DND-41 (cell line): ENCODE measurements around the gene ANKRD49.

ENCODE experiments used
- ATAC-seq: fragments of 200-7000 bp; cut with Tn5 transposase; 3 replicates; pipeline ENCODE4 v1.9.1; 2021; ENCODE audit warnings: low read depth; ENCODE audit not compliant: insufficient read depth
- DNase-seq: peaks from one replicate; pipeline ENCODE4 v3.0.0-alpha.2; 2020
- H2AFZ ChIP-seq: 2 replicates; pipeline ENCODE4 v1.6.0; 2012; ENCODE audit warnings: low read depth, low read length
- H3K27ac ChIP-seq: 2 replicates; pipeline ENCODE4 v1.5.1; 2012; ENCODE audit warnings: low read length, inconsistent platforms
- H3K27me3 ChIP-seq: fragments of 200-600 bp; sonication (generic); 2 replicates; pipeline ENCODE4 v1.6.0; 2012; ENCODE audit warnings: low read length, mild to moderate bottlenecking, inconsistent platforms; ENCODE audit not compliant: insufficient read depth, poor library complexity
- H3K36me3 ChIP-seq: 2 replicates; pipeline ENCODE4 v1.5.1; 2012; ENCODE audit warnings: low read length, inconsistent platforms; ENCODE audit not compliant: insufficient read depth
- H3K4me1 ChIP-seq: 2 replicates; pipeline ENCODE4 v1.5.1; 2012; ENCODE audit warnings: mild to moderate bottlenecking, low read length; ENCODE audit not compliant: insufficient read depth
- H3K4me2 ChIP-seq: 2 replicates; pipeline ENCODE4 v1.6.0; 2012; ENCODE audit warnings: mild to moderate bottlenecking, moderate library complexity, low read length, inconsistent platforms; ENCODE audit not compliant: insufficient read depth
- H3K4me3 ChIP-seq, 2 experiments: fragments of 200-600 bp in 1 of 2; shearing (Covaris generic) in 1 of 2; 2 replicates each; pipeline ENCODE4 v1.5.1; 2012 to 2016; ENCODE audit warnings: inconsistent platforms in 2 of 2, low read length in 2 of 2, mild to moderate bottlenecking in 2 of 2, low read depth in 1 of 2, moderate library complexity in 1 of 2
- H3K79me2 ChIP-seq: 2 replicates; pipeline ENCODE4 v1.6.0; 2012; ENCODE audit warnings: low read length, inconsistent platforms; ENCODE audit not compliant: insufficient read depth
- H3K9ac ChIP-seq: 2 replicates; pipeline ENCODE4 v1.6.0; 2012; ENCODE audit warnings: low read depth, mild to moderate bottlenecking, inconsistent platforms, low read length, moderate library complexity
- H3K9me3 ChIP-seq: 2 replicates; pipeline ENCODE4 v1.5.1; 2012; ENCODE audit warnings: low read length, moderate library complexity, mild to moderate bottlenecking, inconsistent platforms; ENCODE audit not compliant: insufficient read depth, severe bottlenecking
- H4K20me1 ChIP-seq: 2 replicates; pipeline ENCODE4 v1.6.0; 2012; ENCODE audit warnings: low read length; ENCODE audit not compliant: insufficient read depth
- EZH2 ChIP-seq: IDR thresholded peaks from 3 replicates; pipeline ENCODE4 v1.6.1; 2012; ENCODE audit warnings: borderline replicate concordance, low read depth, mild to moderate bottlenecking, moderate library complexity, low read length, inconsistent platforms; ENCODE audit not compliant: severe bottlenecking
- TF ChIP-seq, protein P1 (sequence below): IDR thresholded peaks from 2 replicates; pipeline ENCODE4 v1.5.1; 2012; ENCODE audit warnings: borderline replicate concordance, low read length, moderate library complexity, mild to moderate bottlenecking; ENCODE audit not compliant: poor library complexity, severe bottlenecking; ENCODE audit errors: extremely low read depth

ANKRD49 gene

DNA sequence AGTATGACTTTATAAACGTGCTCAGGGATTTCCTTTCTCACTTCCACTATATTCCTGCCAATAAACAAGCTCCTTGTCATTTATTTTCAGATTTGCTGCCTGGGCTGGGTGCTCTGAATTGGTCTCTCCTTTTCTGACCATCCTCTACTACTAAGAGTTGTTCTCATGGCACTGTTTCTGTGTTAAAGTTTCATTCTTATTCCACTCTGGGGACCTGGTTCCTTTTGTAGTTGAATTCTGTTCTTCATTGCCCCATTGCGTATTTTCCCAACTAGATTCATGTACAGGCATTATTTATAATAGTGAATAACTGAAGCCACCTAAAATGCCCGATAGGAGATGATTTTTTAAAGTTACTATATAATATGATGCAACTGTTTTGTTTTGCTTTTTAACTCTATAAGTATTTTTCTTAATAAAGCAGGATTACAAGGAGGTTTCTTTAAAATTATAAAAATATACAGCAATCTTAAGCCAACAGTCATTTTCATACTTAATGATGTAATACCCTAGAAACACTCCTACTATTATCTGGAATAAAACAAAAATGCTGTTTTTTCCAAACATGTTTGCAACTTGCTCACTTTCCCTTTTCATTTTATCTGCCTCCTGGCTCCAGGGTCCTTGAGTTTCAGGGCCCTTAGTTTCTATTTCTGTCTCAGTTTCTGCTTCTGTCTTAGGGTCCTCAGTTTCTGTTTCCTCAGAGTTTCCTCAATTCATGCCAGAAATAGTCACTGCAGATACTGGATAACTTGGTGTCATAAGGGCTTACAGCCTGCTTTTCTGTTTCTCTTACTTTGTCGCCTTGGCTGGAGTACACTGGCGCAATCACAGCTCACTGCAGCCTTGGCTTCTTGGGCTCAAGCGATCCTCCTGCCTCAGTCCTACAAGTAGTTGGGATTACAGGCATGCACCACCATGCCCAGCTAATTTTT, 40.2 kb downstream of the ANKRD49 start:
- no peaks in the 10 kb centered on the region for H4K20me1 ChIP-seq
- peaks cover 14% of the 10 kb centered on the region for H3K27me3 ChIP-seq
- H3K4me1 ChIP-seq = no peaks in the 10 kb centered on the region
- ATAC-seq (no peak), DNase-seq (no peak)
- H3K4me3 ChIP-seq = no peak overlapping the region
- H3K79me2 ChIP-seq = no peaks in the 10 kb centered on the region
- no peaks in the 10 kb centered on the region for H3K36me3 ChIP-seq
- no peak overlapping the region for H3K27ac ChIP-seq
- no peak for TF ChIP-seq EZH2
- TF ChIP-seq, protein P1, sequence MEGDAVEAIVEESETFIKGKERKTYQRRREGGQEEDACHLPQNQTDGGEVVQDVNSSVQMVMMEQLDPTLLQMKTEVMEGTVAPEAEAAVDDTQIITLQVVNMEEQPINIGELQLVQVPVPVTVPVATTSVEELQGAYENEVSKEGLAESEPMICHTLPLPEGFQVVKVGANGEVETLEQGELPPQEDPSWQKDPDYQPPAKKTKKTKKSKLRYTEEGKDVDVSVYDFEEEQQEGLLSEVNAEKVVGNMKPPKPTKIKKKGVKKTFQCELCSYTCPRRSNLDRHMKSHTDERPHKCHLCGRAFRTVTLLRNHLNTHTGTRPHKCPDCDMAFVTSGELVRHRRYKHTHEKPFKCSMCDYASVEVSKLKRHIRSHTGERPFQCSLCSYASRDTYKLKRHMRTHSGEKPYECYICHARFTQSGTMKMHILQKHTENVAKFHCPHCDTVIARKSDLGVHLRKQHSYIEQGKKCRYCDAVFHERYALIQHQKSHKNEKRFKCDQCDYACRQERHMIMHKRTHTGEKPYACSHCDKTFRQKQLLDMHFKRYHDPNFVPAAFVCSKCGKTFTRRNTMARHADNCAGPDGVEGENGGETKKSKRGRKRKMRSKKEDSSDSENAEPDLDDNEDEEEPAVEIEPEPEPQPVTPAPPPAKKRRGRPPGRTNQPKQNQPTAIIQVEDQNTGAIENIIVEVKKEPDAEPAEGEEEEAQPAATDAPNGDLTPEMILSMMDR = no peak
- H3K9ac ChIP-seq = no peak overlapping the region
- no peak overlapping the region for H3K4me2 ChIP-seq
- H3K9me3 ChIP-seq = no peaks in the 10 kb centered on the region
- H2AFZ ChIP-seq = no peak overlapping the region

DNA sequence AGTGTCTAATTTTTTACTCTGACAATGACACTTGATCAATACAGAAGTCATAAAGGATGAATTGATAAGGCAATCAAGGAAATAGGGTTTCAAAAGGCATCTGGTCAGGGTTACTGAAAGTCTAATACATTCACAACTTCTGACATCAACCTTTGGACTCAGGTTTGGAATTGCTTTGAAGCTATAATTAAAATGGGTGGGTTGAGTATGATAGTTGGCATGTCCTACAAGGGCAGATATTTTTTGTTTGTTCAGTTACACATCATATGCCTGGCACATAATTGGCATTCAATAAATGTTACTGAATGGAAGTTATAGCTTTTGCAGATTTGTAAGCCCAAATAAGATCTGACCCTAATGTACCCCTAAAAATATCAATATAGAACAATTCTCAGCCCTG, 42.6 kb downstream of the ANKRD49 start:
- no peaks in the 10 kb centered on the region for H4K20me1 ChIP-seq

DNA sequence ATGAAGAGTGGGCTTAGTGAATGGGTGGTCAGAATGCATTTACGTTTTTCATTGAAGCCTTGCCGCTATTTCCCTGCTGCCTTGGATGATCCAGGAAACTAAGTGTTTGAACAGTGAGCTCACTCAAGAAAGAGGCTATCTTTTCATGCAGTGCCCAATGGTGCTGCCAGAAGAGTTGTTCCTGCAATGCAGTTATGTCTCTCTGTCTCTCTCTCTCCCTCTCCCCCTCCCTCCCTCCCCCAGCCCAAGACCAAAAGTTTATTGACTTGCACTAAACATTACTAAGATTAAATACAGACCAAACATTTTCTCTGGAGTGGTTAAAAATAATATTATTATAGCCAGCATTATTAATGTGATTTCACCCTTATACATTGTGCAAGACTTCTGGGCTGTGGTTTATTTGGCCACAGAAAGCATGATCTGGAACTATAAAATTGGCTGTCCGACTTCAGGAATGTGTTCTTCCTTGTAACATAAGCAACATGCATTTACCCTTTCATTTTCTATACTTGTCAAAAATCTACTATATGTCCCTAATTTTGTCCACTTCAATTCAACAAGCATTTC, 43.3 kb downstream of the ANKRD49 start:
- Histone ChIP-seq H3K9ac (no peak overlapping the region), H3K4me1 (no peaks in the 10 kb centered on the region), H3K36me3 (no peaks in the 10 kb centered on the region), H2AFZ (no peak overlapping the region), H3K4me2 (no peak overlapping the region), H4K20me1 (no peaks in the 10 kb centered on the region), H3K4me3 (no peak overlapping the region), H3K9me3 (no peaks in the 10 kb centered on the region), H3K27ac (no peak overlapping the region), H3K27me3 (peaks cover 4% of the 10 kb centered on the region), H3K79me2 (no peaks in the 10 kb centered on the region)
- no peak for TF ChIP-seq EZH2
- TF ChIP-seq, protein P1 = no peak
- ATAC-seq (no peak), DNase-seq (no peak)

More for the DNA sequence above, 42.6 kb downstream of the ANKRD49 start:
- Histone ChIP-seq H3K4me2 (no peak overlapping the region), H2AFZ (no peak overlapping the region), H3K9ac (no peak overlapping the region), H3K27ac (no peak overlapping the region), H3K79me2 (no peaks in the 10 kb centered on the region), H3K27me3 (peaks cover 7% of the 10 kb centered on the region), H3K4me1 (no peaks in the 10 kb centered on the region), H3K4me3 (no peak overlapping the region), H3K9me3 (no peaks in the 10 kb centered on the region), H3K36me3 (no peaks in the 10 kb centered on the region)
- DNase-seq = no peak
- ATAC-seq = no peak
- TF ChIP-seq, protein P1 = no peak
